ENCODE measurements around the gene TIMMDC1. TPM values are rescaled to one million over a fixed set of nuclear protein-coding genes. Genes with fewer than 3 reads are reported as not detected.

TIMMDC1 gene
- total and polyA plus RNA-seq, 9 donors = 38.7 to 82.4 (median 71.3) TPM

DNA sequence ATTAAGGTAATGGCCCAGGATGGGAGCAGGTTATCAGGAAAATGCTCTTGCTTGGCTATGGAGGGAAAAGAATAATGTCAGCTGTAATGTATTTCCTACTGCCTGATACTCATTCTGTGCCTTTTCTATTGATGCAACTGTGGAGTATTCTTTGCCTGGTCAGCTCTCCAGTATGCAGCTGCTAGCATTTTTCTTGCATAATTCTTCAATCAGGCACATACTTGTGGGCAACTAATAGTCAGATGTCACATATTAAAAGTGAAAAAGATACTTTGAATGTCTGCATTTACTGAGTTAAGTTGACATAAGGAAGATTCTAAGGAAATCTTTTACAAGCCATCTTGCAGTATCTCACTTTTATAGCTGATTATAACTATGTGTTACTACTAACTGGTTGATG, 31.5 kb downstream of the TIMMDC1 start:
- no peaks in the 10 kb centered on the region for H3K9me3 ChIP-seq
- no peaks in the 10 kb centered on the region for H3K4me1 ChIP-seq (ENCODE audit: insufficient read depth)
- no peak overlapping the region for H3K27ac ChIP-seq
- intact Hi-C loops (cut with DNase I) = no loop called here
- DNase-seq = no peak
- no peaks in the 10 kb centered on the region for H3K27me3 ChIP-seq
- H3K4me3 ChIP-seq = no peak overlapping the region
- H3K36me3 ChIP-seq = no peaks in the 10 kb centered on the region
- no peak for TF ChIP-seq POLR2A (IDR thresholded peaks at IDR 0.05)
- TF ChIP-seq, protein P1, sequence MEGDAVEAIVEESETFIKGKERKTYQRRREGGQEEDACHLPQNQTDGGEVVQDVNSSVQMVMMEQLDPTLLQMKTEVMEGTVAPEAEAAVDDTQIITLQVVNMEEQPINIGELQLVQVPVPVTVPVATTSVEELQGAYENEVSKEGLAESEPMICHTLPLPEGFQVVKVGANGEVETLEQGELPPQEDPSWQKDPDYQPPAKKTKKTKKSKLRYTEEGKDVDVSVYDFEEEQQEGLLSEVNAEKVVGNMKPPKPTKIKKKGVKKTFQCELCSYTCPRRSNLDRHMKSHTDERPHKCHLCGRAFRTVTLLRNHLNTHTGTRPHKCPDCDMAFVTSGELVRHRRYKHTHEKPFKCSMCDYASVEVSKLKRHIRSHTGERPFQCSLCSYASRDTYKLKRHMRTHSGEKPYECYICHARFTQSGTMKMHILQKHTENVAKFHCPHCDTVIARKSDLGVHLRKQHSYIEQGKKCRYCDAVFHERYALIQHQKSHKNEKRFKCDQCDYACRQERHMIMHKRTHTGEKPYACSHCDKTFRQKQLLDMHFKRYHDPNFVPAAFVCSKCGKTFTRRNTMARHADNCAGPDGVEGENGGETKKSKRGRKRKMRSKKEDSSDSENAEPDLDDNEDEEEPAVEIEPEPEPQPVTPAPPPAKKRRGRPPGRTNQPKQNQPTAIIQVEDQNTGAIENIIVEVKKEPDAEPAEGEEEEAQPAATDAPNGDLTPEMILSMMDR (IDR thresholded peaks at IDR 0.05) = no peak
- no peak for TF ChIP-seq EP300 (IDR thresholded peaks at IDR 0.05)

DNA sequence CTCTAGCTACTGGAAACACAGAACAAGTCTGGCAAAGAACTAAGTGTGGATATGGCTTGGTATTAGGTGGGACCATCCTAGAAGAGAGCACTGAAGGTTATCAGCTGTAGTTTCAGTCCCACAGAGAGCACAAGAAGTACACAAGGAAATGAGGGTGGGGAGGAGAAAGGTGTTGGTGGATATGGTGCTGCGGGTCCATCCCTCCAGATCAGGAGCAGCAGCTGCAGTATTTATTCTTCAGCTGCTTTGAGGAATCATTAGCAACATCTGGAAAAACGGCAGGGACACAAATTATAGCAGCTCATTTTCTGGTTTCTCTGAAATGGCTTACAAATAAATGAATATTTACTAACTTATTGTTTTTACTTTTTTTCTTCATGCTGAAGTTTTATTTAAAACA, 32.1 kb downstream of the TIMMDC1 start:
- intact Hi-C loops (cut with DNase I) = no loop called here
- H3K27ac ChIP-seq = no peak overlapping the region
- no peak for DNase-seq
- no peaks in the 10 kb centered on the region for H3K4me1 ChIP-seq (ENCODE audit: insufficient read depth)
- WGBS, 3 donors = 58 to 68% (median 66%) methylated on average over 2 of the region's 2 CpGs
- H3K27me3 ChIP-seq = no peaks in the 10 kb centered on the region
- no peak overlapping the region for H3K4me3 ChIP-seq
- H3K9me3 ChIP-seq = no peaks in the 10 kb centered on the region
- TF ChIP-seq POLR2A (IDR thresholded peaks at IDR 0.05) (no peak), EP300 (IDR thresholded peaks at IDR 0.05) (no peak)
- TF ChIP-seq, protein P1 (IDR thresholded peaks at IDR 0.05) = no peak
- H3K36me3 ChIP-seq = no peaks in the 10 kb centered on the region

DNA sequence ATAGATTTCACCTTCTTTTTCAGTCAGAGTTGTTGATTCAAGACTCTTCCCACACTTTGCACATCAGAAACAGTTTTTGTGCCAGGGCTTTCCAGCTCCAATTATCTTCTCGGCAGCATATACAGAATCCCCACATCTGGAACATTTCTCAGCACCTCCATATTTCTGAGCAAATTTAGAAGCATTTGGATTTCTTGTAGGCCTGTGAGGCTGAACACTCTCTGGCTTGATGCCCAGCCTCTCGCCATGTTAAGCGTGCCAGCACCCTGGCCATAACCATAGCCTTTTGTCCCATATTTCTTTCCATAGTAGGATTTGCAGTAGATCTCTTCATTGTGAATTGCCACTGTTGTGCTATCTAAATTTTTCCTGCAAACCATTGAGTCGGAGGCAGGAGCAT, 32.8 kb downstream of the TIMMDC1 start:
- Histone ChIP-seq H3K27ac (no peak overlapping the region), H3K4me1 (ENCODE audit: insufficient read depth) (no peaks in the 10 kb centered on the region), H3K9me3 (no peaks in the 10 kb centered on the region), H3K4me3 (no peak overlapping the region), H3K36me3 (no peaks in the 10 kb centered on the region), H3K27me3 (no peaks in the 10 kb centered on the region)
- DNase-seq = no peak
- TF ChIP-seq, protein P1 (IDR thresholded peaks at IDR 0.05) = no peak
- no peak for TF ChIP-seq EP300 (IDR thresholded peaks at IDR 0.05)
- TF ChIP-seq POLR2A (IDR thresholded peaks at IDR 0.05) = no peak
- intact Hi-C loops (cut with DNase I) = no loop called here
- 81 to 84% (median 82%) methylated on average over 4 of the region's 4 CpGs for WGBS, 3 donors

DNA sequence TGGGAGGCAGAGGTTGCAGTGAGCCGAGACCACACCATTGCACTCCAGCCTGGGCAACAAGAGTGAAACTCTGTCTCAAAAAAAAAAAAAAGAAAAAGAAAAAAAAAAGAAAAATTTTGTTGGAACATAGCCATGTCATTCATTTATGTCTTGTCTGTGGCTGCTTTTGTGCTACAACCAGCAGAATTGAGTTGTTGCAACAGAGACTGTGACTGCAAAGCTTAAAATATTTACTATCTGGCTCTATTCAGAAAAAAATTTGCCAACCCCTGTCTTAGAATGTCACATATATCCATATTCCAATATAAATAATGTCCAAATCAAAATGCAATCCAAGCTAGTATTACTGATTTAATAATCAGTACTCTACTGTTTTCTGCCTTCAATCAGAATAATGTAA, 35.9 kb downstream of the TIMMDC1 start:
- TF ChIP-seq EP300 (IDR thresholded peaks at IDR 0.05) (no peak), POLR2A (IDR thresholded peaks at IDR 0.05) (no peak)
- TF ChIP-seq, protein P1 (IDR thresholded peaks at IDR 0.05) = no peak
- intact Hi-C loops (cut with DNase I) = no loop called here
- 89 to 96% (median 96%) methylated on average over 1 of the region's 1 CpG for whole genome bisulfite sequencing, 3 donors

DNA sequence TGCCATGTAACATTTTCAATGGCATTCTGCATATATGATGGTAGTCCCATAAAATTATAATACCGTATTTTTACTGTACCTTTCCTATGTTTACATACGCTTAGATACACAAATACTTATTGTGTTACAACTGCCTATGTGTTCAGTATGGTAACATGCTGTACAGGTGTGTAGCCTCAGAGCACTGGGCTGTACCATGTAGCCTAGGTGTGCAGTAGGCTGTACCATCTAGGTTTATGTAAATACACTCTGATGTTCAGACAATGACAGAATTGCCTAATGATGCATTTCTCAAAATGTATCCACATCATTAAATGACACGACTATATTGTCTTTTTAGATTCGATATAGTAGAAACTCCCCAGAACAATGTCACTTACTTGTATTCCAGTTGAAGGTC, 38.4 kb downstream of the TIMMDC1 start:
- Histone ChIP-seq H3K36me3 (no peaks in the 10 kb centered on the region), H3K9me3 (no peaks in the 10 kb centered on the region), H3K4me3 (no peak overlapping the region), H3K27me3 (no peaks in the 10 kb centered on the region), H3K27ac (no peak overlapping the region), H3K4me1 (ENCODE audit: insufficient read depth) (no peaks in the 10 kb centered on the region)
- intact Hi-C loops (cut with DNase I) = no loop called here
- no peak for DNase-seq
- 96 to 97% (median 96%) methylated on average over 4 of the region's 4 CpGs for WGBS, 3 donors
- TF ChIP-seq, protein P1 (IDR thresholded peaks at IDR 0.05) = no peak
- TF ChIP-seq POLR2A (IDR thresholded peaks at IDR 0.05) = no peak
- no peak for TF ChIP-seq EP300 (IDR thresholded peaks at IDR 0.05)

More for the DNA sequence above, 35.9 kb downstream of the TIMMDC1 start:
- Histone ChIP-seq H3K9me3 (no peaks in the 10 kb centered on the region), H3K4me1 (ENCODE audit: insufficient read depth) (no peaks in the 10 kb centered on the region), H3K36me3 (no peaks in the 10 kb centered on the region), H3K4me3 (no peak overlapping the region), H3K27ac (no peak overlapping the region), H3K27me3 (no peaks in the 10 kb centered on the region)
- DNase-seq = no peak

Data from ovary (tissue), 9 donors.